ENCODE measurements around the gene GALK2. TPM values are rescaled to one million over a fixed set of nuclear protein-coding genes. Genes with fewer than 3 reads are reported as not detected.
A peak's percentile ranks its signal among the peaks of the same experiment; 100 is the strongest.

GALK2 gene
- total RNA-seq, 1 donor from 2014 or later: 39.3 TPM

GRCh38 chr15:49154359-49154758 is 15.7 kb upstream of the GALK2 start:
- Histone ChIP-seq H3K27ac (replicated peaks) (peak overlapping the region; percentile 88), H3K4me3 (peak overlapping the region; percentile 90)

DNA sequence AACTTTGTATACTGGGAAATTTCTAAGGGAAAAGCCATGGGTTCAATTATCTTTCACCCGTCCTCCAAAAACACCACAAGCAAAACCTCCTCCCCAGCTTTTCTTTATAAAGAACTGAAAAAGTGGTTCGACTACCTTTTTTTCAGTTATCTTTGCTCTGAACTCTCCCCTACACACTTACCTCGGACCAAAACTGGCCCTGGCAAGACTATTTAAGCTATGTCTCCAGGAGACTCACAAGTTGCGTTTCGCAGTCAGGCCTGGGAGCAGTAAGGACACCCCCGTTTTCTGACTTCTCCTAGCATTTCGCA is 15.3 kb upstream of the GALK2 start:
- Histone ChIP-seq H3K36me3 (no peaks in the 10 kb centered on the region), H3K9me3 (replicated peaks) (no peaks in the 10 kb centered on the region), H3K27me3 (ENCODE audit: low read depth) (no peaks in the 10 kb centered on the region), H3K27ac (replicated peaks) (peak overlapping the region; percentile 88), H3K4me3 (peak overlapping the region; percentile 90), H3K4me1 (peaks cover 75% of the 10 kb centered on the region)
- intact Hi-C loops (cut with micrococcal nuclease): no loop called here
- TF ChIP-seq, protein P1, sequence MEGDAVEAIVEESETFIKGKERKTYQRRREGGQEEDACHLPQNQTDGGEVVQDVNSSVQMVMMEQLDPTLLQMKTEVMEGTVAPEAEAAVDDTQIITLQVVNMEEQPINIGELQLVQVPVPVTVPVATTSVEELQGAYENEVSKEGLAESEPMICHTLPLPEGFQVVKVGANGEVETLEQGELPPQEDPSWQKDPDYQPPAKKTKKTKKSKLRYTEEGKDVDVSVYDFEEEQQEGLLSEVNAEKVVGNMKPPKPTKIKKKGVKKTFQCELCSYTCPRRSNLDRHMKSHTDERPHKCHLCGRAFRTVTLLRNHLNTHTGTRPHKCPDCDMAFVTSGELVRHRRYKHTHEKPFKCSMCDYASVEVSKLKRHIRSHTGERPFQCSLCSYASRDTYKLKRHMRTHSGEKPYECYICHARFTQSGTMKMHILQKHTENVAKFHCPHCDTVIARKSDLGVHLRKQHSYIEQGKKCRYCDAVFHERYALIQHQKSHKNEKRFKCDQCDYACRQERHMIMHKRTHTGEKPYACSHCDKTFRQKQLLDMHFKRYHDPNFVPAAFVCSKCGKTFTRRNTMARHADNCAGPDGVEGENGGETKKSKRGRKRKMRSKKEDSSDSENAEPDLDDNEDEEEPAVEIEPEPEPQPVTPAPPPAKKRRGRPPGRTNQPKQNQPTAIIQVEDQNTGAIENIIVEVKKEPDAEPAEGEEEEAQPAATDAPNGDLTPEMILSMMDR (IDR thresholded peaks at IDR 0.05; ENCODE audit: borderline replicate concordance): no peak
- no peak for DNase-seq

More at GRCh38 chr15:49154359-49154758, 15.7 kb upstream of the GALK2 start:
- intact Hi-C loops (cut with micrococcal nuclease): no loop called here
- no peak for DNase-seq
- Histone ChIP-seq H3K27me3 (ENCODE audit: low read depth) (no peaks in the 10 kb centered on the region), H3K9me3 (replicated peaks) (no peaks in the 10 kb centered on the region), H3K36me3 (no peaks in the 10 kb centered on the region), H3K4me1 (peaks cover 79% of the 10 kb centered on the region)
- TF ChIP-seq, protein P1 (IDR thresholded peaks at IDR 0.05; ENCODE audit: borderline replicate concordance): no peak

DNA sequence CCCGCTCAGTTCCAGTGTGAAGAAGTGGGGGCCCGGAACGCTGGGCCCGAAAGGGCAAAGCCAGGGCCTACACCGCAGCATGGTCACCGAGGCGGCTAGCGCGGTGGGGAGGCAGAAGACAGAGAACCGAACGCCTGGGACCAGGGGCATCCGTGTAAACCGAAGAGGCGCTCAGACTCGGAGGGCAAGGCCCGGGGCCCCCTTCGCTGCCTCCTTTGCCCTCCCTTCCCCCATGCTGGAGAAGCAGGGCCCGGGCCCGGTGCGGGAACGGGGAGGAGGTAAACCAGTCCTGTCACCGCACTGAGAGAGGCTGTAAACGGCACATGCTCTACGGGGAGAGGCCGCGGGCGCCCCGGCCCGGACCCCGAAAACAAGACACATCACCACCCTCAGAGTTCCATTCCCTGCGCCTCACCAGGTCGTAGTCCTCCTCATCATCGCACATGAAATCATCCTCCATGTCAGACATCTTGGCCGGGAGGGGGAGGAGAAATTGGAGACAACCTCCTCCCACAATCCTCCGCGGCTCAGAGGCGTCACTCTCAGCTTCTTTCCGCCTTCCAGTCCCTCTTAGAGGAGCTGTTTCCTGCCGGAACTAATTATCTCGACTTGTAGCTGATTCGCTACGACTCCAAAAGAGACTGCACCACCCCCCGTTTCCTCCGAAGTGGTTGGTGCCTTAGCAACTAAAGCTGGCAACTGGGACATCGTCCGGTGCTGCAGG is 14.8 kb upstream of the GALK2 start, which contains the start of gene COPS2:
TSS of gene COPS2 (minus strand) at position 490 of the 724 bp plus-strand sequence. CDS start at position 469, 21 bp downstream.
- Histone ChIP-seq H3K27me3 (ENCODE audit: low read depth) (no peaks in the 10 kb centered on the region), H3K36me3 (no peaks in the 10 kb centered on the region), H3K9me3 (replicated peaks) (no peaks in the 10 kb centered on the region), H3K4me1 (peaks cover 71% of the 10 kb centered on the region), H3K27ac (replicated peaks) (peak within 1 kb of the TSS; percentile 88), H3K4me3 (peak within 1 kb of the TSS; percentile 90)
- DNase-seq: peak; percentile 91
- intact Hi-C loops (cut with micrococcal nuclease): no loop called here
- TF ChIP-seq, protein P1 (IDR thresholded peaks at IDR 0.05; ENCODE audit: borderline replicate concordance): no peak

GRCh38 chr15:49155834-49156627 is 14.0 kb upstream of the GALK2 start:
- Histone ChIP-seq H3K4me3 (peak overlapping the region; percentile 90), H3K27ac (replicated peaks) (peak overlapping the region; percentile 88), H3K9me3 (replicated peaks) (no peaks in the 10 kb centered on the region), H3K27me3 (ENCODE audit: low read depth) (no peaks in the 10 kb centered on the region), H3K36me3 (no peaks in the 10 kb centered on the region), H3K4me1 (peaks cover 64% of the 10 kb centered on the region)
- DNase-seq: no peak
- TF ChIP-seq, protein P1 (IDR thresholded peaks at IDR 0.05; ENCODE audit: borderline replicate concordance): no peak
- intact Hi-C loops (cut with micrococcal nuclease): no loop called here

DNA sequence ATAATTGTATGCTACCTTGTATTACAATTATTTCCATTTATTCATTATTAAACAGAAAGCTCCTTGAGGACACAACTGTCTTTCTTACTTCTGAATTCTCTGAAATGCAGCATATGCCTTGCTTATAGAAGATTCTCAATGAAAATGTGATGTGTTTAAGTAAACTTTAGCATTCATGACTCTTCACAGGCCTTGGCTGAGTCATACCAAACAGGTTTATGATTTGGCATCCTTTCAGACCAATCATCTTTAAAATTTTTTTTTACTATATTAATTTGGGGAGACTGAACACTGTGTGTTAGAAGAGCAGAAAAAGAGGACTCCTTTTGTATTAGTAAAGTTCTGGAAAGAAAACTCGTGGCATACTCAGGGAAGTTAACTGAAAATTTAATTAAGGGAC is 6.4 kb upstream of the GALK2 start:
- intact Hi-C loops (cut with micrococcal nuclease): no loop called here
- H3K36me3 ChIP-seq: peaks cover 13% of the 10 kb centered on the region
- no peak overlapping the region for H3K27ac ChIP-seq (replicated peaks)
- no peaks in the 10 kb centered on the region for H3K4me1 ChIP-seq
- no peak for DNase-seq
- TF ChIP-seq, protein P1 (IDR thresholded peaks at IDR 0.05; ENCODE audit: borderline replicate concordance): no peak
- H3K9me3 ChIP-seq (replicated peaks): no peaks in the 10 kb centered on the region
- H3K4me3 ChIP-seq: no peak overlapping the region
- H3K27me3 ChIP-seq (ENCODE audit: low read depth): no peaks in the 10 kb centered on the region

Measured in left ventricle myocardium inferior (tissue), 1 donor.